Left lung (tissue), 10 donors: ENCODE measurements around the gene ALKBH8. TPM values are rescaled to one million over a fixed set of nuclear protein-coding genes. Genes with fewer than 3 reads are reported as not detected.

Source experiments
- ATAC-seq: fragments of 200-7000 bp; cut with Tn5 transposase; one replicate; pipeline ENCODE4 v1.9.1; 2020; ENCODE audit warnings: moderate library complexity
- DNase-seq, 4 donors: peaks; one replicate each; pipeline ENCODE4 v3.0.0-alpha.2; 2013 to 2020
- H3K27ac ChIP-seq, 2 donors: fragments of 200-600 bp; sonication (generic) in 1 of 2; one replicate each; pipeline versions ENCODE4 v1.5.0 to v1.8.0; 2020 to 2021
- H3K27me3 ChIP-seq, 2 donors: fragments of 200-600 bp; sonication (generic) in 1 of 2; one replicate each; pipeline versions ENCODE4 v1.5.0 to v1.8.0; 2020 to 2021
- H3K36me3 ChIP-seq, 2 donors: fragments of 200-600 bp; sonication (generic) in 1 of 2; one replicate each; pipeline versions ENCODE4 v1.5.0 to v1.8.0; 2020 to 2021
- H3K4me1 ChIP-seq, 2 donors: fragments of 200-600 bp; one replicate each; pipeline ENCODE4 v1.8.0; 2021
- H3K4me3 ChIP-seq, 2 donors: fragments of 200-600 bp; sonication (generic) in 1 of 2; one replicate each; pipeline versions ENCODE4 v1.5.0 to v1.8.0; 2020 to 2021; ENCODE audit warnings: mild to moderate bottlenecking in 1 of 2
- H3K9me3 ChIP-seq, 2 donors: fragments of 200-600 bp; sonication (generic) in 1 of 2; one replicate each; pipeline versions ENCODE4 v1.5.0 to v1.8.0; 2020 to 2021
- intact Hi-C, 2 donors: fragments of 100-400 bp; cut with DNase I; formaldehyde crosslinking; loops; one replicate each; pipeline versions ENCODE4 v1.11.2 to v1.14.2; 2022
- polyA plus RNA-seq, 6 donors: library from polyadenylated mRNA; unstranded; fragments of 120-200 nt; gene quantifications; one replicate each; pipeline ENCODE4 v1.2.1, GENCODE V29; 2013; ENCODE audit not compliant: insufficient read length in 6 of 6
- total RNA-seq, 2 donors: library from RNA; stranded (reverse); fragmentation: NEBNext Ultra II Directional; extraction: Animal tissue kit (Norgen Biotek cat#: 25700); gene quantifications; one replicate each; pipeline ENCODE4 v1.2.1, GENCODE V29; 2021
- TF ChIP-seq, protein P1 (sequence below), 2 donors: fragments of 200-600 bp; sonication (generic) in 1 of 2; IDR thresholded peaks; one replicate each; pipeline versions ENCODE4 v1.5.0 to v1.8.0; 2021; ENCODE audit warnings: antibody characterized with exemption in 2 of 2
- donor health status: DM: no; HTN: yes; CAD: no.
- donor health status: DM: no; HTN: no; CAD: no.

Gene ALKBH8
- total and polyA plus RNA-seq, 8 donors, result 6.5 to 16.5 (median 14.8) TPM

DNA sequence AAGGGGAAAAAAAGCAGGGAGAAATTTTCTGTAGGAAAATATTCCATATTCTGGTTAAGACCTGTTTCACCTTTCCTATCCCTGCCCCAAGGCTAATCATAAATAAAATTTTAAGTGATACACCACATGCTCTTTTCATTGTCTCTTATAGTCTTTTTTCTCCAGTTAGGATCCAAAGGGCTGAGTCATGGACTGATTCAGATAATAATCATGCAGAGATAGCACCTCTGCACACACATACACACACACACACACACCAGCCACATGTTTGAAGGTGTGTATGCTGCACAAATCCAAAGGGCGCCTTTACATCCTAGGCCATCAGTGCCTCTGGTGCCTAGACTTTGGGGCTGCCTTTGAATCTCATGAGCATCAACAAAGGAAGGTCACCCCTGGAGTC, 72.4 kb downstream of the ALKBH8 start:
- Histone ChIP-seq H3K4me3 (no peak overlapping the region), H3K27me3 (no peaks in the 10 kb centered on the region), H3K9me3 (no peaks in the 10 kb centered on the region), H3K27ac (no peak overlapping the region), H3K36me3 (no peaks in the 10 kb centered on the region), H3K4me1 (no peaks in the 10 kb centered on the region)
- TF ChIP-seq, protein P1, sequence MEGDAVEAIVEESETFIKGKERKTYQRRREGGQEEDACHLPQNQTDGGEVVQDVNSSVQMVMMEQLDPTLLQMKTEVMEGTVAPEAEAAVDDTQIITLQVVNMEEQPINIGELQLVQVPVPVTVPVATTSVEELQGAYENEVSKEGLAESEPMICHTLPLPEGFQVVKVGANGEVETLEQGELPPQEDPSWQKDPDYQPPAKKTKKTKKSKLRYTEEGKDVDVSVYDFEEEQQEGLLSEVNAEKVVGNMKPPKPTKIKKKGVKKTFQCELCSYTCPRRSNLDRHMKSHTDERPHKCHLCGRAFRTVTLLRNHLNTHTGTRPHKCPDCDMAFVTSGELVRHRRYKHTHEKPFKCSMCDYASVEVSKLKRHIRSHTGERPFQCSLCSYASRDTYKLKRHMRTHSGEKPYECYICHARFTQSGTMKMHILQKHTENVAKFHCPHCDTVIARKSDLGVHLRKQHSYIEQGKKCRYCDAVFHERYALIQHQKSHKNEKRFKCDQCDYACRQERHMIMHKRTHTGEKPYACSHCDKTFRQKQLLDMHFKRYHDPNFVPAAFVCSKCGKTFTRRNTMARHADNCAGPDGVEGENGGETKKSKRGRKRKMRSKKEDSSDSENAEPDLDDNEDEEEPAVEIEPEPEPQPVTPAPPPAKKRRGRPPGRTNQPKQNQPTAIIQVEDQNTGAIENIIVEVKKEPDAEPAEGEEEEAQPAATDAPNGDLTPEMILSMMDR (IDR thresholded peaks at IDR 0.05), result no peak
- ATAC-seq, result no peak
- no peak for DNase-seq
- intact Hi-C loops, result no loop called here

DNA sequence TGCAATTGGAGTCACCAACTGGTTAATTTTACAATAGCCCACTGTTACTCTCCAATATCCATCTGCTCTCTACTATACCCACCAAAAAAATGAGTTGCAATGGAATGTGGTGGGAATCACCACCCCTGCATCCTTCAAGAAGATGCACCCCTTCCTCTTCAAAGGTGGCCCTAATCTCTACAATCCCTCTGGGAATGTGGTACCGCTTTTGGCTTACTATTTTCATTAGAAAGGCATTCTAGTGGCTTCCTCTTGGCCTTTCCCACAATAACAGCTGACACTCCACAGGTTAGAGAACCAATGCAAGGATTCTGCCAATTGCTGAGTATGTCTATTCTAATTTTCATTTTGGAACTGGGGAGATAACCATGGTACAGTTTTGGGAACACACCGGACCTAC, 74.7 kb downstream of the ALKBH8 start:
- no peak for DNase-seq
- H3K9me3 ChIP-seq, result no peaks in the 10 kb centered on the region
- H3K36me3 ChIP-seq, result no peaks in the 10 kb centered on the region
- ATAC-seq, result no peak
- no peaks in the 10 kb centered on the region for H3K27me3 ChIP-seq
- no peaks in the 10 kb centered on the region for H3K4me1 ChIP-seq
- H3K4me3 ChIP-seq, result no peak overlapping the region
- no peak overlapping the region for H3K27ac ChIP-seq
- intact Hi-C loops, result no loop called here
- TF ChIP-seq, protein P1 (IDR thresholded peaks at IDR 0.05), result no peak

DNA sequence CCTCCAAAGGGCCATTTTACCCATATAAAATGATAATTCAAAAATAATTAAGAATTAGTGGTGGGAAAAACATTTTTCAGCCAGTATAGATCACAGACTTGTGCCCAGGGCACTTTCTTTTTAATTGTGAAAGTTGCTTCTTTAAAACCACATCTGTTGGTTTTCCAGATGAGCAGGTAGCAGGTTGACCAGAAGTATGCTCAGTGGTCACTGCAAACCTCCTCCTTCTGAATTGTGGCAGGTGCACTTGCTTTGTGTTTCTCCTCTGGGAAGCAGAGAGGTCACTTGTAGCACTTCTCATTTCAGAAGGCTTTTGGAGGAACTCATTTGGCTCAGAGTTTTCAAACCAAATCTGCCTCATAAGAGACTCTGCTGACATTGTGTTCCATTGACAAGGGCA, 83.3 kb downstream of the ALKBH8 start:
- intact Hi-C loops, result no loop called here
- Histone ChIP-seq H3K36me3 (no peaks in the 10 kb centered on the region), H3K27ac (no peak overlapping the region), H3K4me1 (no peaks in the 10 kb centered on the region), H3K27me3 (no peaks in the 10 kb centered on the region), H3K9me3 (no peaks in the 10 kb centered on the region), H3K4me3 (no peak overlapping the region)
- ATAC-seq (no peak), DNase-seq (no peak)
- TF ChIP-seq, protein P1 (IDR thresholded peaks at IDR 0.05), result no peak

DNA sequence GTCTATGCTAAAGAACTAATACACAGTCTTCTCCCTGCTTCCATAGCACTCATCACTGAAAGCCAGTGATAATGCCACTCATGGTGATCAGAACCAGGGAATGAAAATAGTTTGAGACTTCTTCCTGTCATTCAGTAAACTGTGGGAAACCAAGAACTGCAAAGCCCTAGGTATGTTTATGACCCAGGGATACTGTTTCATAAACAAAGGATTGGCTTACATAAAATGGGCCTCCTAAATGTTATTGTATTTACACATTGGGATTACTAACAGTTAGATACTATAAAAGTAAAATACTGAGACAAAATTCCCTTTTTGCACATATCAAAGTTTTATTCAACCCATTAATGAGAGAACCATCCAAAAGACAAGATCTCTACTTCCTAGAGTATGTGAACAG, 86.6 kb downstream of the ALKBH8 start:
- Histone ChIP-seq H3K27ac (no peak overlapping the region), H3K4me3 (no peak overlapping the region), H3K36me3 (no peaks in the 10 kb centered on the region), H3K27me3 (peaks cover 0 to 7% of the 10 kb centered on the region in 2 donors), H3K9me3 (no peaks in the 10 kb centered on the region), H3K4me1 (no peaks in the 10 kb centered on the region)
- TF ChIP-seq, protein P1 (IDR thresholded peaks at IDR 0.05), result no peak
- intact Hi-C loops, result no loop called here
- ATAC-seq (no peak), DNase-seq (no peak)

DNA sequence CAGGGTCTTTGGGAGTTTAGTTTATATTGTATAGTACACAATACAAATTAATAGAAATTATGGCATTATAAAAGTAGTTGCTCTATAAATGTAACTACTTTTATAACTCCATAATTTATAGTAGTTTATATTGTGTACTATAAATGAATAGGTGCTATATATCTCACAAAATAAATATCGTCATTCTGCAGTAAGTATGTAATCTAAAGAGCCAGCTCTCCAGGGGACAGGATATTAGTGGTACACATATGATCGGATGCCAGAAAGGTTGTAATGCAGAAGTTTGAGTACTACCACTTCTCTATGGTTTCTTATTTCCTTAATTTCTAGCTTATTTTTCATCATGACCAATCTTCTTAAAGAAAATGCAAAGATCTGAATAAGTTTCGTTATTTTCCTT, 87.7 kb downstream of the ALKBH8 start:
- ATAC-seq (no peak), DNase-seq (no peak)
- H3K36me3 ChIP-seq, result no peaks in the 10 kb centered on the region
- intact Hi-C loops, result no loop called here
- H3K4me1 ChIP-seq, result no peaks in the 10 kb centered on the region
- H3K27ac ChIP-seq, result no peak overlapping the region
- H3K27me3 ChIP-seq, result peaks cover 0 to 7% of the 10 kb centered on the region in 2 donors
- no peaks in the 10 kb centered on the region for H3K9me3 ChIP-seq
- H3K4me3 ChIP-seq, result no peak overlapping the region
- TF ChIP-seq, protein P1 (IDR thresholded peaks at IDR 0.05), result no peak
